A549 (cell line): ENCODE measurements around the gene ART4.

Experiments used
- CEBPB ChIP-seq, 2 experiments: fragments of >200 bp in 1 of 2; sonication (Bioruptor Twin) in 1 of 2; formaldehyde crosslinking in 1 of 2; IDR thresholded peaks; 2 replicates each; pipeline ENCODE4 v1.6.1; 2012 to 2016
- EP300 ChIP-seq, 2 experiments: fragments of >200 bp; sonication (Bioruptor Twin); formaldehyde crosslinking; IDR thresholded peaks; 2 replicates in 1 of 2; 3 replicates in 1 of 2; pipeline ENCODE4 v1.6.1; 2016 to 2017
- TF ChIP-seq, protein P1 (sequence below): fragments of >200 bp; sonication (Bioruptor Twin); formaldehyde crosslinking; IDR thresholded peaks from 3 replicates; pipeline ENCODE4 v1.5.1; 2016

GRCh38 chr12:14853961-14854360, 10.6 kb upstream of the ART4 start:
- TF ChIP-seq, protein P1, sequence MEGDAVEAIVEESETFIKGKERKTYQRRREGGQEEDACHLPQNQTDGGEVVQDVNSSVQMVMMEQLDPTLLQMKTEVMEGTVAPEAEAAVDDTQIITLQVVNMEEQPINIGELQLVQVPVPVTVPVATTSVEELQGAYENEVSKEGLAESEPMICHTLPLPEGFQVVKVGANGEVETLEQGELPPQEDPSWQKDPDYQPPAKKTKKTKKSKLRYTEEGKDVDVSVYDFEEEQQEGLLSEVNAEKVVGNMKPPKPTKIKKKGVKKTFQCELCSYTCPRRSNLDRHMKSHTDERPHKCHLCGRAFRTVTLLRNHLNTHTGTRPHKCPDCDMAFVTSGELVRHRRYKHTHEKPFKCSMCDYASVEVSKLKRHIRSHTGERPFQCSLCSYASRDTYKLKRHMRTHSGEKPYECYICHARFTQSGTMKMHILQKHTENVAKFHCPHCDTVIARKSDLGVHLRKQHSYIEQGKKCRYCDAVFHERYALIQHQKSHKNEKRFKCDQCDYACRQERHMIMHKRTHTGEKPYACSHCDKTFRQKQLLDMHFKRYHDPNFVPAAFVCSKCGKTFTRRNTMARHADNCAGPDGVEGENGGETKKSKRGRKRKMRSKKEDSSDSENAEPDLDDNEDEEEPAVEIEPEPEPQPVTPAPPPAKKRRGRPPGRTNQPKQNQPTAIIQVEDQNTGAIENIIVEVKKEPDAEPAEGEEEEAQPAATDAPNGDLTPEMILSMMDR = no peak
- no peak for TF ChIP-seq EP300 (IDR thresholded peaks at IDR 0.05)
- no peak for TF ChIP-seq CEBPB (IDR thresholded peaks at IDR 0.05)
